ENCODE data around the gene KY.

- TF ChIP-seq CTCF (IDR thresholded peaks at IDR 0.05; ENCODE audit: low read depth, low read length) (no peak), EZH2phosphoT487 (IDR thresholded peaks at IDR 0.05; ENCODE audit: low read depth) (no peak)
These were observed 82.0 kb downstream of the KY start for GRCh38 chr3:134568790-134569189.

Data from OCI-LY3 (cell line).